GM18526 (cell line): ENCODE measurements around the gene SERPINB13.

Source experiments
- POLR2A ChIP-seq: IDR thresholded peaks from 3 replicates; pipeline ENCODE4 v1.6.1; 2011; ENCODE audit not compliant: insufficient read length; ENCODE audit errors: extremely low read depth

Gene SERPINB13

GRCh38 chr18:63575681-63576080 is 11.5 kb upstream of the SERPINB13 start:
- no peak for TF ChIP-seq POLR2A

- TF ChIP-seq POLR2A, result no peak
Measured at GRCh38 chr18:63578357-63578958, 8.7 kb upstream of the SERPINB13 start.

- no peak for TF ChIP-seq POLR2A
Measured at GRCh38 chr18:63579616-63580015, 7.5 kb upstream of the SERPINB13 start.

- no peak for TF ChIP-seq POLR2A
Measured at GRCh38 chr18:63585988-63586387, 1.2 kb upstream of the SERPINB13 start.

GRCh38 chr18:63586431-63586830 is 712 bp upstream of the SERPINB13 start:
- no peak for TF ChIP-seq POLR2A

- no peak for TF ChIP-seq POLR2A
Measured at GRCh38 chr18:63588909-63589308, 1.8 kb downstream of the SERPINB13 start.

- no peak for TF ChIP-seq POLR2A
Measured at GRCh38 chr18:63590373-63590772, 3.2 kb downstream of the SERPINB13 start.

- TF ChIP-seq POLR2A, result no peak
Measured at GRCh38 chr18:63590966-63591695, 4.0 kb downstream of the SERPINB13 start.

GRCh38 chr18:63591725-63592124 is 4.6 kb downstream of the SERPINB13 start:
- TF ChIP-seq POLR2A, result no peak

GRCh38 chr18:63592471-63592870 is 5.3 kb downstream of the SERPINB13 start:
- TF ChIP-seq POLR2A, result no peak

GRCh38 chr18:63596964-63597363 is 9.8 kb downstream of the SERPINB13 start:
- TF ChIP-seq POLR2A, result no peak

- no peak for TF ChIP-seq POLR2A
Measured at GRCh38 chr18:63603355-63603754, 16.2 kb downstream of the SERPINB13 start.

- TF ChIP-seq POLR2A, result no peak
Measured at GRCh38 chr18:63603772-63604171, 16.6 kb downstream of the SERPINB13 start.

GRCh38 chr18:63604791-63605567 is 17.8 kb downstream of the SERPINB13 start:
- no peak for TF ChIP-seq POLR2A

GRCh38 chr18:63606526-63606925 is 19.4 kb downstream of the SERPINB13 start:
- no peak for TF ChIP-seq POLR2A

- no peak for TF ChIP-seq POLR2A
Measured at GRCh38 chr18:63613420-63613819, 26.3 kb downstream of the SERPINB13 start.
